CD14-positive monocyte (primary cell): ENCODE data around the gene NEXMIF. TPM values are rescaled to one million over a fixed set of nuclear protein-coding genes. Genes with fewer than 3 reads are reported as not detected.

Experiments
- DNase-seq, 3 donors: peaks; one replicate each; pipeline ENCODE4 v3.0.0-alpha.2; 2011 to 2022
- H2AFZ ChIP-seq: 2 replicates; pipeline ENCODE4 v1.6.0; 2012; ENCODE audit warnings: mild to moderate bottlenecking, low read depth, low read length, inconsistent platforms; ENCODE audit not compliant: insufficient read depth, poor library complexity, severe bottlenecking
- H3K27ac ChIP-seq, 2 donors: 1 replicate in 1 of 2; 2 replicates in 1 of 2; pipeline ENCODE4 v1.5.1; 2012 to 2013; ENCODE audit warnings: low read length in 2 of 2, control low read depth in 1 of 2, inconsistent platforms in 1 of 2, low read depth in 1 of 2, mild to moderate bottlenecking in 1 of 2
- H3K27me3 ChIP-seq, 2 donors: one replicate each; pipeline versions ENCODE4 v1.6.0 to v1.6.1; 2011 to 2013; ENCODE audit warnings: low read length in 2 of 2; ENCODE audit not compliant: control insufficient read depth in 2 of 2, insufficient read depth in 2 of 2
- H3K36me3 ChIP-seq, 2 donors: replicated peaks in 1 of 2; 1 replicate in 1 of 2; 2 replicates in 1 of 2; pipeline versions ENCODE4 v1.5.1 to v1.6.1; 2012 to 2013; ENCODE audit warnings: low read length in 2 of 2, control low read depth in 1 of 2, inconsistent platforms in 1 of 2, mild to moderate bottlenecking in 1 of 2; ENCODE audit not compliant: insufficient read depth in 2 of 2, control insufficient read depth in 1 of 2
- H3K4me1 ChIP-seq, 2 donors: 1 replicate in 1 of 2; 2 replicates in 1 of 2; pipeline versions ENCODE4 v1.5.1 to v1.6.1; 2012 to 2013; ENCODE audit warnings: low read length in 2 of 2, control low read depth in 1 of 2, inconsistent platforms in 1 of 2, mild to moderate bottlenecking in 1 of 2, moderate library complexity in 1 of 2; ENCODE audit not compliant: insufficient read depth in 2 of 2, control insufficient read depth in 1 of 2
- H3K4me2 ChIP-seq: replicated peaks from 2 replicates; pipeline ENCODE3; 2012; ENCODE audit warnings: low read length, moderate library complexity, mild to moderate bottlenecking; ENCODE audit not compliant: poor library complexity, severe bottlenecking; ENCODE audit errors: extremely low read depth
- H3K4me3 ChIP-seq, 3 experiments: fragments of 200-600 bp in 1 of 3; sonication (generic) in 1 of 3; replicated peaks in 1 of 3; 1 replicate in 2 of 3; 2 replicates in 1 of 3; pipeline ENCODE4 v1.5.1; 2011 to 2013; ENCODE audit warnings: low read length in 3 of 3, mild to moderate bottlenecking in 3 of 3, control low read depth in 2 of 3, low read depth in 2 of 3, inconsistent platforms in 1 of 3, moderate library complexity in 1 of 3
- H3K79me2 ChIP-seq: 2 replicates; pipeline ENCODE4 v1.6.0; 2012; ENCODE audit warnings: mild to moderate bottlenecking, control low read depth, inconsistent platforms, low read length, moderate library complexity; ENCODE audit not compliant: insufficient read depth
- H3K9ac ChIP-seq: 2 replicates; pipeline ENCODE4 v1.6.0; 2017; ENCODE audit warnings: low read length, mild to moderate bottlenecking; ENCODE audit not compliant: insufficient read depth, poor library complexity, severe bottlenecking
- H3K9me3 ChIP-seq, 2 donors: replicated peaks in 1 of 2; 1 replicate in 1 of 2; 2 replicates in 1 of 2; pipeline versions ENCODE4 v1.5.1 to v1.6.1; 2012 to 2013; ENCODE audit warnings: low read length in 2 of 2, control low read depth in 1 of 2; ENCODE audit not compliant: control insufficient read depth in 1 of 2, insufficient read depth in 1 of 2
- H4K20me1 ChIP-seq: 2 replicates; pipeline ENCODE4 v1.6.0; 2012; ENCODE audit warnings: mild to moderate bottlenecking, low read length, control low read depth, moderate library complexity; ENCODE audit not compliant: insufficient read depth
- H3K27ac Mint-ChIP-seq, 7 donors: one replicate each; pipeline ENCODE4 v1.8.0; 2020; ENCODE audit warnings: mild to moderate bottlenecking in 7 of 7, mixed read lengths in 7 of 7, moderate library complexity in 6 of 7, inconsistent platforms in 2 of 7
- H3K27me3 Mint-ChIP-seq, 3 donors: one replicate each; pipeline ENCODE4 v1.8.0; 2021 to 2022; ENCODE audit warnings: low read depth in 3 of 3, mild to moderate bottlenecking in 3 of 3, mixed read lengths in 3 of 3, moderate library complexity in 3 of 3, inconsistent platforms in 1 of 3
- H3K36me3 Mint-ChIP-seq, 2 donors: one replicate each; pipeline ENCODE4 v1.8.0; 2020; ENCODE audit warnings: mixed read lengths in 2 of 2, inconsistent platforms in 1 of 2, mild to moderate bottlenecking in 1 of 2
- H3K4me1 Mint-ChIP-seq: one replicate; pipeline ENCODE4 v1.8.0; 2020; ENCODE audit warnings: mild to moderate bottlenecking, mixed read lengths
- H3K4me3 Mint-ChIP-seq, 2 donors: one replicate each; pipeline ENCODE4 v1.8.0; 2020; ENCODE audit warnings: mild to moderate bottlenecking in 2 of 2, mixed read lengths in 2 of 2, moderate library complexity in 1 of 2
- H3K9me3 Mint-ChIP-seq, 7 donors: one replicate each; pipeline ENCODE4 v1.8.0; 2020 to 2022; ENCODE audit warnings: mixed read lengths in 7 of 7, mild to moderate bottlenecking in 6 of 7, moderate library complexity in 6 of 7, inconsistent platforms in 2 of 7
- WGBS: methylation state at CpG from one replicate; pipeline ENCODE4 v1.1.5; 2013; ENCODE audit warnings: missing lambda C conversion rate; ENCODE audit not compliant: insufficient coverage; 5-methylcytosine and 5-hydroxymethylcytosine counted together
- intact Hi-C, 2 donors: fragments of 100-400 bp; cut with micrococcal nuclease; formaldehyde crosslinking; loops; one replicate each; pipeline versions ENCODE4 v1.15.0 to v1.15.1; 2023
- polyA plus RNA-seq, 3 donors: library from polyadenylated mRNA; depleted of rRNA in 1 of 3; unstranded in 2 of 3; stranded (reverse) in 1 of 3; fragments of 300-500 nt in 2 of 3; fragments of >200 nt in 1 of 3; fragmentation: Illumina TruSeq in 2 of 3; gene quantifications; 1 replicate in 2 of 3; 2 replicates in 1 of 3; pipeline ENCODE4 v1.2.3, GENCODE V29; 2012 to 2021
- small RNA-seq: library from RNA; depleted of rRNA; stranded (forward); fragments of <200 nt; gene quantifications from one replicate; pipeline ENCODE3, GENCODE V24; 2012; ENCODE audit warnings: low read depth; ENCODE audit not compliant: insufficient read length
- TF ChIP-seq, protein P1 (sequence below): fragments of 200-600 bp; IDR thresholded peaks from one replicate; pipeline ENCODE4 v1.8.0; 2022; ENCODE audit warnings: antibody characterized with exemption, mild to moderate bottlenecking

The NEXMIF gene
- polyA plus RNA-seq, 3 donors: not detected

DNA sequence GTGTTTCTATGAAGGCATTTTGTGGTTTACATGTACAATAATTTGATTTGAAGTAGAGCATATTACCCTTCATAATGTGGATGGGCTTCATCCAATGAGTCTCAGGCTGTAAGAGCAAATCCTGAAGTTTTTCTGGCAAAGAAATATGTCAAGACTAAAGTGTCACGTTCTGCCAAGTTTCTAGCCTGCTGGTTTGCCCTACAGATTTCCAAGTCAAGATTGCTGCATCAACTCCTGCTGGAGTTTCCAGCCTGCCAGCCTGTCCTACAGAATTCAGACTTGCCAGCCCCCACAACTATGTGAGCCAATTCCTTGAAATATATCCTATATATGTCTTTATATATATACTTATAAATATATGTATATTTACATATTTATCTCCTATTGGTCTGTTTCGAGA is 240.8 kb downstream of the NEXMIF start:
- Mint-ChIP-seq H3K36me3 (no peaks in the 10 kb centered on the region), H3K27me3 (peaks cover 0 to 3% (median 0%) of the 10 kb centered on the region in 3 donors), H3K27ac (no peak overlapping the region), H3K4me1 (no peaks in the 10 kb centered on the region), H3K9me3 (peaks cover 0 to 7% (median 4%) of the 10 kb centered on the region in 7 donors), H3K4me3 (no peak overlapping the region)
- 83% methylated on average over 1 of the region's 2 CpGs for WGBS
- Histone ChIP-seq H2AFZ (no peak overlapping the region), H3K9ac (no peak overlapping the region), H3K36me3 (no peaks in the 10 kb centered on the region), H3K9me3 (no peaks in the 10 kb centered on the region), H3K4me1 (no peaks in the 10 kb centered on the region), H4K20me1 (no peaks in the 10 kb centered on the region), H3K4me3 (no peak overlapping the region), H3K4me2 (no peak overlapping the region), H3K79me2 (no peaks in the 10 kb centered on the region), H3K27me3 (no peaks in the 10 kb centered on the region), H3K27ac (no peak overlapping the region)
- TF ChIP-seq, protein P1, sequence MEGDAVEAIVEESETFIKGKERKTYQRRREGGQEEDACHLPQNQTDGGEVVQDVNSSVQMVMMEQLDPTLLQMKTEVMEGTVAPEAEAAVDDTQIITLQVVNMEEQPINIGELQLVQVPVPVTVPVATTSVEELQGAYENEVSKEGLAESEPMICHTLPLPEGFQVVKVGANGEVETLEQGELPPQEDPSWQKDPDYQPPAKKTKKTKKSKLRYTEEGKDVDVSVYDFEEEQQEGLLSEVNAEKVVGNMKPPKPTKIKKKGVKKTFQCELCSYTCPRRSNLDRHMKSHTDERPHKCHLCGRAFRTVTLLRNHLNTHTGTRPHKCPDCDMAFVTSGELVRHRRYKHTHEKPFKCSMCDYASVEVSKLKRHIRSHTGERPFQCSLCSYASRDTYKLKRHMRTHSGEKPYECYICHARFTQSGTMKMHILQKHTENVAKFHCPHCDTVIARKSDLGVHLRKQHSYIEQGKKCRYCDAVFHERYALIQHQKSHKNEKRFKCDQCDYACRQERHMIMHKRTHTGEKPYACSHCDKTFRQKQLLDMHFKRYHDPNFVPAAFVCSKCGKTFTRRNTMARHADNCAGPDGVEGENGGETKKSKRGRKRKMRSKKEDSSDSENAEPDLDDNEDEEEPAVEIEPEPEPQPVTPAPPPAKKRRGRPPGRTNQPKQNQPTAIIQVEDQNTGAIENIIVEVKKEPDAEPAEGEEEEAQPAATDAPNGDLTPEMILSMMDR: no peak
- intact Hi-C loops: no loop called here
- no peak for DNase-seq

Small RNAs within 50 kb of the gene (small RNA-seq; reads per million reads assigned to genes)
- not detected for gene AL139395.1

Other genes starting within 250 kb of the NEXMIF start
- gene ABCB7, start 230.8 kb upstream of the NEXMIF start, polyA plus RNA-seq: 10 to 100 TPM; 14.8 to 19.7 (median 18.5) TPM